Measurements from ENCODE around the gene HECTD1. TPM values are rescaled to one million over a fixed set of nuclear protein-coding genes. Genes with fewer than 3 reads are reported as not detected.
"Not testable (repeated sequence)": the region's sequence is repeated elsewhere in the genome, so short reads cannot be mapped to it uniquely, and the experiment has no call there.

Gene HECTD1
- total RNA-seq, 1 donor from 2014 or later: 143 TPM

- no peak for DNase-seq (ENCODE audit: extremely low spot score, unreplicated experiment)
- Mint-ChIP-seq H3K27ac (no peak overlapping the region), H3K4me3 (no peak overlapping the region), H3K36me3 (no peaks in the 10 kb centered on the region), H3K4me1 (ENCODE audit: unreplicated experiment) (peaks cover 4% of the 10 kb centered on the region), H3K9me3 (peaks cover 4% of the 10 kb centered on the region), H3K27me3 (no peaks in the 10 kb centered on the region)
- TF ChIP-seq, protein P1, sequence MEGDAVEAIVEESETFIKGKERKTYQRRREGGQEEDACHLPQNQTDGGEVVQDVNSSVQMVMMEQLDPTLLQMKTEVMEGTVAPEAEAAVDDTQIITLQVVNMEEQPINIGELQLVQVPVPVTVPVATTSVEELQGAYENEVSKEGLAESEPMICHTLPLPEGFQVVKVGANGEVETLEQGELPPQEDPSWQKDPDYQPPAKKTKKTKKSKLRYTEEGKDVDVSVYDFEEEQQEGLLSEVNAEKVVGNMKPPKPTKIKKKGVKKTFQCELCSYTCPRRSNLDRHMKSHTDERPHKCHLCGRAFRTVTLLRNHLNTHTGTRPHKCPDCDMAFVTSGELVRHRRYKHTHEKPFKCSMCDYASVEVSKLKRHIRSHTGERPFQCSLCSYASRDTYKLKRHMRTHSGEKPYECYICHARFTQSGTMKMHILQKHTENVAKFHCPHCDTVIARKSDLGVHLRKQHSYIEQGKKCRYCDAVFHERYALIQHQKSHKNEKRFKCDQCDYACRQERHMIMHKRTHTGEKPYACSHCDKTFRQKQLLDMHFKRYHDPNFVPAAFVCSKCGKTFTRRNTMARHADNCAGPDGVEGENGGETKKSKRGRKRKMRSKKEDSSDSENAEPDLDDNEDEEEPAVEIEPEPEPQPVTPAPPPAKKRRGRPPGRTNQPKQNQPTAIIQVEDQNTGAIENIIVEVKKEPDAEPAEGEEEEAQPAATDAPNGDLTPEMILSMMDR (conservative IDR thresholded peaks at IDR 0.05): no peak
Observed at GRCh38 chr14:31241450-31242114, 34.0 kb upstream of the HECTD1 start.

DNA sequence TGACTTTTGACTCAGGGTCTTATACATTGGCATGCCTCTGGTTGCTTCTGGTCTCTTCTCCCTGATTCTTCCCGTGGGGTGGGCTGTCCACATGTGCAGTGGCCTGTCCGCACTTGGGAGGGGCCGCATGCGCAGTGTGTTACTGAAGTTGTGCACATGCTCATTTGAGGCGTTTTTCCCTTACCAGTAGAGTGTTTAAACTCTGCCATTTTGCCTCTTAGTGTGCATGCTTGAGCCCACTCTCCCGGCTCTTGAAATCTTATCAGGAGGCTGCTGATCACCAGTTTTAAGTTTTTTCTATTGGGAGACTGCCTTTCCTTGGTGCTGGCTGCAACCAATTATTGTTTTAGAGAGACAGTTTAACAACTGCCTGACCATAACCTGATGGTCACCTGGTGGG is 32.1 kb upstream of the HECTD1 start:
- Mint-ChIP-seq H3K9me3 (peaks cover 4% of the 10 kb centered on the region), H3K36me3 (no peaks in the 10 kb centered on the region), H3K27ac (no peak overlapping the region), H3K27me3 (no peaks in the 10 kb centered on the region), H3K4me1 (ENCODE audit: unreplicated experiment) (peaks cover 4% of the 10 kb centered on the region), H3K4me3 (no peak overlapping the region)
- TF ChIP-seq, protein P1 (conservative IDR thresholded peaks at IDR 0.05): no peak
- DNase-seq (ENCODE audit: extremely low spot score, unreplicated experiment): no peak

DNA sequence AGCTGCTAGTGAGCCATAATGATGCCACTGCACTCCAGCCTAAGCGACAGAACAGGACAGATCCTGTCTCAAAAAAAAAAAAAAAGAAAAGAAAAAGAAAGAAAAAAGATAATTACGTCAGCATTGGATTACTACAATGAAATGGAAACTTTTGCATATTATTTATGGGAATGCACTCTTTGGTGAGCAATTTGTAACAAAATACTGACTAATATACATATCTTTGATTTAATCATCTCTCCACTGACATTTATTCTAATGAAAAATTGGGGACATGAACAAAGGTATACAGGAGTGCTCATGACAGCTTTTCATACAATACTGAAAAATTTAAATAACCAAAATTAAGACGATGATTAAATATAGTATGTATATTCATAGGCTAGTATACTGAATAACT is 27.9 kb upstream of the HECTD1 start:
- no peaks in the 10 kb centered on the region for H3K4me1 Mint-ChIP-seq (ENCODE audit: unreplicated experiment)
- no peak overlapping the region for H3K27ac Mint-ChIP-seq
- H3K36me3 Mint-ChIP-seq: no peaks in the 10 kb centered on the region
- no peak for DNase-seq (ENCODE audit: extremely low spot score, unreplicated experiment)
- no peaks in the 10 kb centered on the region for H3K27me3 Mint-ChIP-seq
- no peaks in the 10 kb centered on the region for H3K9me3 Mint-ChIP-seq
- TF ChIP-seq, protein P1 (conservative IDR thresholded peaks at IDR 0.05): no peak
- no peak overlapping the region for H3K4me3 Mint-ChIP-seq

- TF ChIP-seq, protein P1 (conservative IDR thresholded peaks at IDR 0.05): no peak
- Mint-ChIP-seq H3K9me3 (no peaks in the 10 kb centered on the region), H3K4me3 (no peak overlapping the region), H3K27me3 (no peaks in the 10 kb centered on the region), H3K36me3 (no peaks in the 10 kb centered on the region), H3K27ac (no peak overlapping the region), H3K4me1 (ENCODE audit: unreplicated experiment) (no peaks in the 10 kb centered on the region)
- DNase-seq (ENCODE audit: extremely low spot score, unreplicated experiment): no peak
Observed at GRCh38 chr14:31232081-31232480, 24.5 kb upstream of the HECTD1 start.

GRCh38 chr14:31231272-31231671 is 23.7 kb upstream of the HECTD1 start:
- H3K36me3 Mint-ChIP-seq; DNase-seq (ENCODE audit: extremely low spot score, unreplicated experiment); H3K9me3 Mint-ChIP-seq; H3K4me1 Mint-ChIP-seq (ENCODE audit: unreplicated experiment); H3K4me3 Mint-ChIP-seq; H3K27me3 Mint-ChIP-seq; H3K27ac Mint-ChIP-seq: not testable (repeated sequence)

DNA sequence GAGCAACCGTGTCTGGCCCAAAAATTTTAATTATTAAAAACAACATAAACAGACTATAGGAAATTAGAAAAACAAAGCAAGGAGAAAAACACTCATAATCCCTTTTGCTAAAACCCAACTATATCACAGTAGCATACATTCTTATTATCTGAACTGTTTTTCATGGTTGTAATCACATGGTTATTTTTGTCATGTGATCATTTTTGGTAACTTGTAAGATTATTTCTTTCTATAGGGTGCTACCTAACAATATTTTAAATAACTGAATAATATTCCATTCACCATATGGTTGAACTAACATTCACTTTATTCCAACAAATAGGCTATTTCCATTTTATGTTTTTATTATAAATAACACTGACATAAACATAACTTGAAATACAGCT is 23.0 kb upstream of the HECTD1 start:
- no peaks in the 10 kb centered on the region for H3K4me1 Mint-ChIP-seq (ENCODE audit: unreplicated experiment)
- H3K4me3 Mint-ChIP-seq: no peak overlapping the region
- no peak for DNase-seq (ENCODE audit: extremely low spot score, unreplicated experiment)
- no peaks in the 10 kb centered on the region for H3K36me3 Mint-ChIP-seq
- TF ChIP-seq, protein P1 (conservative IDR thresholded peaks at IDR 0.05): no peak
- H3K27ac Mint-ChIP-seq: no peak overlapping the region
- no peaks in the 10 kb centered on the region for H3K27me3 Mint-ChIP-seq
- H3K9me3 Mint-ChIP-seq: no peaks in the 10 kb centered on the region
